GM21737 (cell line): Measurements from ENCODE around the gene MMEL1.
"Not testable (repeated sequence)": the region's sequence is repeated elsewhere in the genome, so short reads cannot be mapped to it uniquely, and the experiment has no call there.

Experiments
- ATAC-seq: cut with Tn5 transposase; IDR thresholded peaks from one replicate; pipeline ENCODE4 v1.9.1; 2021; ENCODE audit warnings: mild to moderate bottlenecking, moderate library complexity; ENCODE audit not compliant: unreplicated experiment

Gene MMEL1

GRCh38 chr1:2575801-2576663 lies 56.8 kb downstream of the MMEL1 start:
- ATAC-seq: no peak

GRCh38 chr1:2574350-2574749 lies 58.5 kb downstream of the MMEL1 start:
- no peak for ATAC-seq

- ATAC-seq: no peak
Measured at GRCh38 chr1:2573250-2573920, 59.4 kb downstream of the MMEL1 start.

- no peak for ATAC-seq
Measured at GRCh38 chr1:2571348-2571747, 61.5 kb downstream of the MMEL1 start.

- ATAC-seq: no peak
Measured at GRCh38 chr1:2570332-2570731, 62.5 kb downstream of the MMEL1 start.

- not testable (repeated sequence) for ATAC-seq
Measured at GRCh38 chr1:2569703-2570102, 63.1 kb downstream of the MMEL1 start.

- ATAC-seq: no peak
Measured at GRCh38 chr1:2569060-2569459, 63.8 kb downstream of the MMEL1 start.

- ATAC-seq: not testable (repeated sequence)
Measured at GRCh38 chr1:2568187-2568816, 64.5 kb downstream of the MMEL1 start.

GRCh38 chr1:2567083-2567679 lies 65.6 kb downstream of the MMEL1 start:
- no peak for ATAC-seq

- ATAC-seq: no peak
Measured at GRCh38 chr1:2566101-2567045, 66.4 kb downstream of the MMEL1 start.

GRCh38 chr1:2564815-2565374 lies 67.9 kb downstream of the MMEL1 start:
- no peak for ATAC-seq

GRCh38 chr1:2564006-2564814 lies 68.6 kb downstream of the MMEL1 start:
- ATAC-seq: no peak

- ATAC-seq: no peak
Measured at GRCh38 chr1:2563205-2563604, 69.6 kb downstream of the MMEL1 start.

- ATAC-seq: no peak
Measured at GRCh38 chr1:2561898-2562895, 70.6 kb downstream of the MMEL1 start.

GRCh38 chr1:2561446-2561845 lies 71.4 kb downstream of the MMEL1 start:
- ATAC-seq: no peak

GRCh38 chr1:2560299-2561073 lies 72.3 kb downstream of the MMEL1 start:
- no peak for ATAC-seq
